HG02678 (cell line): ENCODE data around the gene KLF7.

Experiments
- ATAC-seq: cut with Tn5 transposase; IDR thresholded peaks from one replicate; pipeline ENCODE4 v1.9.1; 2021; ENCODE audit warnings: mild to moderate bottlenecking, moderate library complexity; ENCODE audit not compliant: unreplicated experiment

KLF7 gene

DNA sequence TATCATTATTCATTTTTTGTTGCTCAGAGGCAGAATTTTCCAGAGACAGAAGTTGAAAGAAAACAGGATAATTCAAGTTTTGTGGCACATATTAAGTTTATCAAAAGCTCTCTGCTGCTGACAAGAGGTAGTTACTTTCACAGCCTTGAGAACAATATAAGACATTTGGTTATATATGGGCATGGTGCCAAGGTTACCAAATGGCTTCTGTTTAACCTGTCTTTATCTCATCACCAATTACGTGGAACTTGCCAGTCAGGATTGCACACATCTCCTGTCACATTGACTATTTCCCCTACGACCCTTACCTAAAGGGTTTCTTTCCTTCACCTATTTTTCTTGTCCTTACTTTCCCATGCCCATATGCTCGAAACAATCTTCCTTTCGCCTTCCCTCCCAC, 35.9 kb downstream of the KLF7 start:
- no peak for ATAC-seq

DNA sequence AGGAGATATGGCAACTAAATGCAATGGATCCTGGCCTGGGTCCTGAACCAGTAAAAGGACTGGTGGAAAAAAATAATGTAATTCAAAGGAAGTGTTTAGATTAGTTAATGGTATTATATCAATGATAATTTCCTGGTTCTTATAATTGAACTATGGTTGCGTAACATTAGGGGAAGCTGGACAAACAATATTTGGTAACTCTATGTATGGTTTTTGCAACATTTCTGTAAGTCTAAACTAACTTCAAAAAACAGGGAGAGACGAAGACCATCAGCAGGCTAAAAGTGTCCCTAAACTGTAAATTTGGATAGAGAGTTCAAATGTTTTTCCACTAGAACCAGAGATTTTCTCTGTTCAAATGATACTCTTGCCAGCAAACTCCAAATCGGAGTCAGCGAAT, 36.9 kb downstream of the KLF7 start:
- ATAC-seq, result no peak

DNA sequence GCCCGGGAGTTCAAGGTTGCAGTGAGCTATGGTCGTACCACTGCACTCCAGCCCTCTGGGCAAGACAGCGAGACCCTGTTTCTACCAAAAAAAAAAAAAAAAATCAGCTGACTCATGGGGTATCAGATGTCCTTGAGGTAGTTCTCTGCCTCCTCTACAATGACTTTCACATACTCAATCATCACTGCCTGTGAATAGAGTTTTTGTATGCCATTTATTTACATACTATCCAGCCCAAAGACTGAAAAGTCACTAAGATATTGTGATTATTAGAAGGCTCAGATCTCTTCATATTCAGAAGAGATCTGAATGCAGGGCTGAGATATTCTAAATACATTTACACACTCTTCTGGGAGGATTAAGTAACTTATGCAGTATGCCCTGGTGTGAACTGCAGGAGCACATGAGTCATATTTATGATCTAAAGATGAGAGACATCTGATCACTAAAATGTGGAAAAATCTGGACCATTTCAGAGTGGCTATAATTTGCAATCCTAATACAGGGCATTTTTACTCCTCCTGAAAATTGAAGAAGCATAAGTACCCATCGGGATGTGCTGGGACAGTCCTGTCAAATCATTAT, 38.9 kb downstream of the KLF7 start:
- ATAC-seq, result no peak

DNA sequence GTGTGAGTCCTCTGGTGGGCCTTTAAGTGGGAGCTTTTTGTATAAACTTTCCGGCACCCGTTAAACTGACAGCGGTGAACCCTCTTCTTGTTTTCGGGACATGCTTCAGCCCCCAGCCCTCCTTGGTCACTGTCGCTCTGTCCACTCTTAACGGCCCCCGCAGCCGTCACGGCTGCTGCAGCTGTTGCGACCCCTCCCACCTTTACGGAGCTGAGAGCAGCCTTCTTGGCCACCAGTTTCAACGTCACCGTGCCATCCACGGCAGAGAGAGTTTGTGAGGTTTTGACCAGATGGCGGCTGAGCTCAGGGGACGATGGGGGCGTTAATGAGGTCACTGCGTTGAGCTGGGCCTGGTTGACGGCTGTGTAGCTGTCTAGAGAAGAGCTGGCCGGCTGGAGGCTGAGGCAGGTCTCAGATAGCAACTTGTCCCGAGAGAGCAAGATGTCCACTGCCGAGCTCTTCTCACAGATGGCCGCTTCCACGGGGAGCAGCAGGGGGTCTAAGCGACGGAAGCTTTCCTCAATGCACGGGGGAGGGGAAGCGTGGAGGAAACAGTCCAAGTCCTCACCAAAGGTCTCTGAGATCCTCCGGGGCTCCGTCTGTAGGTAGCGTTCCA, 41.9 kb downstream of the KLF7 start:
- ATAC-seq, result no peak

DNA sequence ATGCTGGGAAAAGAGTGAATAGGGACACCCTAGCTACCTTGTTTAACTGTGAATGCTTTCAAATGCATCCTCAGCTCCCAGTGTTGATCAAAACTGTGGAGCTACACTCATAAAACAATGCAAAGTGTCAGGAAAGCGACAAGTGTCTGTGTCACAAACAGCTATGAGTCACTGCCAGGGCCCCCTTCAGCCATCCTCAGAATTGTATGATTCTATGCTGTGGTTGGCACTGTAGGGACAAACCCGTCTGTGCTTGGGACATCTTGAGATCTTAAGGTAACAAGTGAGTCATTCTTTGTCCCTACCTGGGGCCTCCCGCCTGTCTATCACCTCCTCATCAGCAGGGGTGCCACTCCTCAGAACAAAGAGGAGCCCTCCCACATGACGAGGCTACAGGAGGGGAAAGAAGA, 42.4 kb downstream of the KLF7 start:
- no peak for ATAC-seq

DNA sequence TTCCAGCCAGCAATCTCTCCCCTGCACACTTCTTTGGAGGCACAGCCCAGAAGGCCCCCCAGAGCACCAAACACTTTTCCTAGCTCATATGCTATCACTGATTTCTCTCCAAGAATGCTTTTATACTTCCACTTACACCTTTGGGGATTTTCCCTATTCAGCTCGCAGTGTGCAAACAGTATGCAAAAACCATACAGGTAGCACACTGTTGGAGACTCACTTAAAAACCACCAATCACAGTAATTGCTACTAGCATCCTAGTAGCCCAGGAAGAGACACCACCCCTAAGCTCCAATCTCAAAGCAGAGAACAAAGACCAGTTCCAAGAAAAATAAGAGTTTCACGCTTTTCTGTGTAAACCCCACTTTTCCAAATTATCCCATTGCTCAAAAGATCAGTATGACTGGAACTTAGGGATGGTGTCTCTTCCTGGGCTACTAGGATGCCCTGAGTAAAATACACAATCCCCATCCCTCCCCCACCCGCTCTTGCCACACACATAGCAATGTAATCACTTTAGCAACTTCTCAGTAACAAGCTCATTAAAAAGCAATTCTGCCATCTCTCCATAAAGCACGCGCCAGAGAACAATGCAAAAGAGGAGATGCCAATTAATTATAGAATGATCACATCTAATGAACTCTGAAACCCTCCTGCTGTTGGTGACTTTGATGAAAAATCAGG, 43.0 kb downstream of the KLF7 start:
- ATAC-seq, result no peak

DNA sequence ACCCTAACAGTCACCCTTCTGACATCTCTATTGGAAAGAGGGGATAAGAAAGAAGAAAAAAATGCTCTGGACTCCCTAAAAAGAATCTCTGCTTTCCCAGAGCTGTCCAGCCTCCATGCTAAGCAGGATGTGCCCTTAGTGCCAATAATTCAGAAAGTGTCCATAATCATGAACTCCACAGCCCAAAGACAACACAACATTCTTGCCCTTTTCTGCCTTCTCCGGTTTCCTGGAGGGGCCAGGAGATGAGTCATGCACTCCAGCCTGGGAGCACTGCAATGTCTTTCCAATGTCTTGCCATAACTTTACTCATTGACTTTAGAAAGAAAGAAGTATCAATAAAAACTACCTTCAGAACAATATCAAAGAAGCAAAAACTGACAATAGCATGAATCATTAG, 44.0 kb downstream of the KLF7 start:
- no peak for ATAC-seq

DNA sequence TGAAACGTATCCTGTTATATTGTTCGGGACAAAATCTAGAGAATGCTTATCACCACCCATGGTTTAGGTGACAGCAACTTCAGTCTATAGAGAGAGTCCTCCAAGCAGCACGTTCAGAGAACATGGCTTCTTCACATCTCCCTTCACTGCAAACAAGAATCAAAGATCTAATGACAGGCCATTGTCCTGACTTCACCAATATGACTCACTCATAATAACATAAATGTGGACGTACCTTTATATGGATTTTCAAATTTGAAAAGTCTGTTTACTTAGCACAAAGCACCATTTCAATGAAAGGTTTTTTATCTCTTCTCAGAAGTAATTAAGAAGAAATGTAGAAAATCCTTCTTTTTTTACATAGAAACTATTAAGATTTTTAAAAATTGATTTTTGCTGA, 46.7 kb downstream of the KLF7 start:
- ATAC-seq, result no peak

DNA sequence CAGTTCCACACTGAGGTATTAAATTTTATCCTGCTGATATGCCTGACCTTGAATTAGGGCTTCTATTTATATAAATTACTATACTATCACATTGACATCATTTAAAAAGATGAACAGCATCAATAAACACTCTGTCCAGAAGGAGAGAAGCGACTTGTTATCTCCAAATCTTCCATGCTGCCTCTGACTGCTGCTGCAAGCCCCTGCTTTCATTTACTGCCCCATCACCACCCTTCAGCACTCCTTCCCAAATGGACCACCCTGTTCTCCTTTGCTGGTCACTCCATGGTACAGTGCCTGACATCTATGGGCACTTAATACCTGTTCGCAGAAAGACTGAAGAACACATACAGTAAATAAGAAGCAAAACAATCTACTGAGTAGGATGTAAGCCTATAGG, 48.1 kb downstream of the KLF7 start:
- ATAC-seq, result no peak

DNA sequence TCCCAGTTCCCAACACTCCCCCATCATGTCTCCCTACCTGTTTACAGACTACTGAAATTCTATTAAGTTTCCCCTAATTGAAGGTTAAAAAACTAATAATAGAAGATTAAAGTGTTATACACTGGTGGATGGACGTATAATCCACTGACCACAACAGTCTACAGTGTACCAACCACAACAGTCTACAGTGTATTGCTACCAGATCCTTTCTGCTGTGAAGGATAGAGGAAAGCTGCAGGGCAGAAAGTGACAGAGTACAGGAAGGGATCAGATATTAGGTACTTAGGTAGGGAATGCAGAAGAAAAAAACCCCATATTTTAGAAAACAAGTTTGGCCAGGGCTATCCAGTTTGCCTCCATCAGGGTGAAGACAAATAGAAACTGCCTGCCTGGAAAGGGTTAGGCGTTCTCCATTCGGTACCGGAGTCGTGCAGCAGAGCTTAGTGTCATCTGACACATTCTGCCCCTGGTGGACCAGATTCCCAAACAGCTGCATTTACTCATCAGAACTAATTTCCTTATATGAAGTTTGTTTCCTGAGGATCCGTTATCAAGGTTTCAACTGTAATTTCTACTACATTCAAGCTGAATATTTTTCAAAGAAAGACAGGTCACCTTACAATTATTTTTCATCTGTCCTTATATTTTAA, 49.9 kb downstream of the KLF7 start:
- ATAC-seq, result no peak

DNA sequence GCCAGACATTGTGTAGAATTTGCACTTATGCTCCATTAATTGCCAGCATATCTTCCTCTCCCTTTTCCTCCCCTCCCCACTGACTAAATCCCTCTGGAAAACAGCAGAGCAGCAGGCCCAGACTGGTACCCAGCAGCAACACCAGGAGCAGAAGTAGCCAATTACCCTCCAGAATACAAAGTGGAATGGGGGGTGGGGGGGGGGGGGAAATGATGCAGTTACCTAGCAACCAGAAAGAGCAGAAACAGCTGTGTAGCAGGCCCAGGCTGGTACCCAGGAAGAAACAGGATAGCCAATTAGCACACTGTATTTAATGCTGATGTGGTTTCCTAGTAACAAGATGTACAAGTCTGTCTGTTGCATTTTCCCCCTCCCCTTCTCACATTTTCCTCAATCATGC, 52.3 kb downstream of the KLF7 start:
- ATAC-seq, result no peak

DNA sequence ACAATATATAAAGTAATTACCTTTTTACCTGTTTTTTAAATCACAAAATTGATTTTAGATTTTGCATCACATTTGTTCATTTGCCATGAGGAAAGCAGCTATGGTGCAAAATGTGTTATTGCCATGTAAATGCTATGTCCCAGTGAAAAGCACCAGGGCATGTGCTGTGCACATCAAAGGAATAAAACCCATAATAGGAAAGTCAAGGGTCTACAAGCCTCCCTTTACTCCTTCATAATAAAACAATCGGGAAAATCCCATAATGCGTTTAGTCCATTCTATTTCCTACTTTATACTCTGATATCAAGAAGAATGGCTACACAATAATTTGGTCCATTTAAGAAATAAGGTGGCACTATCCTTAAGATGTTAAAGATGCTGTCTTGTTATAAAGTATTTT, 53.0 kb downstream of the KLF7 start:
- ATAC-seq, result no peak

DNA sequence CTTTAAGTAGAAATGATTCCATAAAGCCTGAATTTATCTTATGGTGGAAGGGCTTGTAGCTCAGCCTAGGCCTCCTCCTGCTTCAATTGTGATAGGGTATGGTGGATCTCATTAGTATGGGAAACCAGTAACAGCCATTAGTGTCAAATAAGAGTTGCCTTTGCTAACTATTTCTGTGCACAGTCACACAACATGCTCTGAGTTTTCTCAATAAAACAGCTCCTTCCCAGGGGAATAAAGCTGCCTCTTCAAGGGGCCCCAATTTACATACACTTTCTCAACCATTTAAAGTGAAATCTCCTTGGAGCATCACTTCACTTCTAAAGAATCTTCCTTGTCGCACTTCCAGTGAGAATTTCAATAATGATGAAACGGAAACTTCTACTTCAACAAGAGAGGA, 53.4 kb downstream of the KLF7 start:
- ATAC-seq, result no peak

DNA sequence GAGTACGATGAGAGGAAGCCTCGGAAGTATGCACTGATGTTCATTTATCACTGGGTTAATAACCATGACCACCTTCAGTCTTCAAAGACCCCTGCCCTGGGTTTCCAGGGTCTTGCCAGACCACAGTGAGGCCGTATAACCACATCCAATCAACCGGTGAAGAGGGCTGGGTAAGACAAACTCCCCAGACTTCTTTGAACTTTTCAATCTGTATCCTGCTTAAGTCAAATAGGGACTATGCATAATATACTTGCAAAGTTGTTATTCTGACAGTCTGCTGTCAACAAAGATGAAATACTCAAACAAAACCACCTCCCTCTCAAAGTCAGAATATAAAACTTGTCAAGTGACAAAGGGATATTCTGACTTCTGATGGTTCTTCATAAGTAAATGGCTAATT, 54.0 kb downstream of the KLF7 start:
- ATAC-seq, result no peak

DNA sequence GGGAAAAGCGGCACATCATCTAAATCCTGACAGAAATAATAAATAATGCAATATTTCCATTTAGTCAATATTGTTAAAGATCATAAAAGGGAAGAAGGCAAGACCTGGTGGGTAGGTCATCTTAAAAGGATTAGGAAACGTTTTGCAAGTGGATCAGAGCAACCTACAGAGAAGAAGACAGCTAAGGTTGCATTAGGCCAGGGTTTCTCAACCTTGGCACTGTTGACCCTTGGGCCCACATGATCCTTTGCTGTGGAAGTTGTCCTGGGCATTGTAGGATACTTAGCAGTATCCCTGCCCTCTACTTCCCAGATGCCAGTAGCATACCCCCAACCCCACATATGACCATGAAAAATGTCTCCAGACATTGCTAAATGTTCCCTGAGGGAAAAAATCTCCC, 55.0 kb downstream of the KLF7 start:
- ATAC-seq, result no peak

DNA sequence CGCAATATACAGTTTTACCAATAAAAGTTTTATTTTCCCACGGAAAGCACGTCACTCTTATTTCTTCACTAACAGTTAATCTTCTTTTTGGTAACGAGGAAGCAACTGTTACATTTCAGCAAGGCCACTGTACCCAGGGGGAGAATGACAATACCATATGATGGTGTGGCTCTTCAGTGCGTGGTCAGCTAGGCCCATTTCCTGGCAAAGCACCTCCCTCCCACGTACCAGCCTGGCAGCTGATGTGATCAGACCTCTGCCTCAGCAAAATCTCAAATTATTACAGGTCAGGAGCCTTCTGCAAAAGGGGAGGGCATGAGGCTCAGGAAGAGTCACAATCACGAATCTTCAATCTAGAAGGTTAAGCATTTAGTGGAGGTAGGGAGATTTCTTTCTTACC, 55.4 kb downstream of the KLF7 start:
- no peak for ATAC-seq

DNA sequence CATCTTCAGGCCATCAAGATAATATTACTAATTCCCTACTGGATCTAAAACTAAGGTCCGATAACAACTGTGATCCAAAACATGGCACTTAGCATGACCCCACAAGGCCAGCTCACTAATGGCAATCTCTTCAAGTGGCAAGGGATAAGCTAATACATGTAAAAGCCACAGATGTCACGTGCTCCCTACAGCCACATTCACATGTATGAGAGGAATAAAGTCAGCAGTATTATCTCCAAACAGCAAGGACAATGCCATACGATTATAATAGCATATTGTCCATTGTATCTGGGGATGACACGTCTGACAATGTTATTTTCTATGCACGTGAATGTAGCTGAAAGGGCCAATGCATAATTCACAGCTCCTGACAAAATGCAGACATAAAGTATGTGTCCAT, 56.0 kb downstream of the KLF7 start:
- ATAC-seq, result no peak

DNA sequence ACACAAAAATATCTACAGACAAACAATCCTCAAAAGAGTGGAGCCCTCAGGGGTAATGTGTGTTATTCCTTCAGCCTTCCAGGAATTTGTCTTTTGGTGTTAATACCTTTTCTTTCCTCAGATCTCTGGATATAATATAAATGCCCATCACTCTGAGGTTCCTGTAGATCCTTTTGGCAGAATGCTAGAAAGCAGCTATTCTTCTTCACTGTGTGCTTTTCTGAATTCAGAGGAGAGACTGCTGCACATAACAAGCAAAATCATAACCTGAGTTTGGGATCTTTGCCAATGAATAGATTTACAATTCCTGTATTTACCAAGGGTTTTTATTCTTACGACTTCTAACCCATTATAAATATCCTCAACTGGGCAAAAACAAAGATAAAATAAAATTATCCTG, 57.3 kb downstream of the KLF7 start:
- no peak for ATAC-seq

DNA sequence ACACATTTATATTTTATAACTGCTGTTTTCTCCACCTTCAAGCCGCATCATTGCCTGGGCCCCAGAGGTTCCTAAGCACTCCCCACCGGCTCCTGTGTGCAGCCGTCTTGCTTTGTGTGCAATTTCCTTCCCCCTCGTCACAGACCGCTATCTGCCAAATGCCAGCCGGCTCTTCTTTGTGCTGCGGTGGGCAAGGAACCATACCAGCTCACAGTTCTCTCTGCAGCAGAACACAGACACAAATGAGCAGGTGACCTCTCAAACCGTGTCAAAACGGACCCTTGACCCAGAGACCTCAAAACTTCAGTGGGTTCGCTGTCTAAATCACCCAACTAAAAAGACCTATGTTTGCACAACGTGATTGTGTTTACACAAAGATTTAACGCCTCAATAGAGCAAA, 58.2 kb downstream of the KLF7 start:
- no peak for ATAC-seq

DNA sequence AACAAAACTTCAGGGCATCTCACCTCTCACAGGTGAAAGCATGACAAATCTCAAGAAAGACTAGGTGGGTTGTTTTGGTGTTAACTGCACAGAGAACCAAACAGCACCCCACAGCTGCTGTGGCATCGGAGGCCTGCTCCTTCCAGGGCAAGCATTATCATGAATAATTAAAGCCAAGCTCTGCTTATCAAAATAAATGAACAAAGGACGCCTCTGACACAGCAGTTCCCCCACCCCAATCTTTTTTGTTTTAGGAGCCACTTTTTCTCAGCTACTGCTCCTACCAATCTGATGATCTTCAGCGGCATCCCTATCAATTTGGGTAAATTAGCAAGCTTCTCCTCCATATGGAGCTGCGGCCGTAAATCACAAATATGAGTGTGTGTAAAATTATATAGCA, 58.6 kb downstream of the KLF7 start:
- no peak for ATAC-seq

DNA sequence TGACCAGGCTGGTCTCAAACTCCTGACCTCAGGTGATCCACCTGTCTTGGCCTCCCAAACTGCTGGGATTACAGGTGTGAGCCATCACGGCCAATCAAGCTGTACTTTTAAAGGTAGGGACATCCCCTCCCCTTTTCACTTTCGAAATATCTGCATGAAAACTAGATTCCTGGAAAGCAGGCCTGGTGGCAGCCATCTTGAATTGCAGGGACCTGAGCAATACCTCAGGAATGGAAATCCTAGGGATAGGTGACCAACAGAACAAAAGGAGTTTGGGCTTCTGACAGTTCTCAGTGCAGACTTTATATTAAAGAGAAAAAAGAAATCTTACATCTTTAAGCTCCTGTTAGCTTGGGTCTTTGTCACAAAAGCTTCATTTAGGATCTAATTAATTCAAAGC, 62.6 kb downstream of the KLF7 start:
- no peak for ATAC-seq

DNA sequence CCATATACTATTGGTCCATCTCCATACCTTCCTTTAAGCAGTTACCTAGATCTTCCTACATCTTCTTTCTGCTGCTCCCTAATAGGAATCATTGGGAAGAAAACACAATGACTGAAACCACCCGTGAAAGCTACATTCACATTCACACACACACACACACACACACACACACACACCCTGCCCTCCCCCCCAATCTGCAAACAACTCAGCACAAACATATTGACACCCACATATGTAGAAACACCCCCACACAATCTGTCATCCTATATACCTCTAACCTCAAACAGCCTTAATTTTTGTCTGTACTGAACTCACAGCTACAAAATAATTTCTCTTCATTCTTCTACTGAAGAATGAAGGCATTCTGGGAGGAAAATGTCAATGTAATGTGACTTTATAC, 63.8 kb downstream of the KLF7 start:
- no peak for ATAC-seq
